Colonic mucosa (tissue), 4 donors: ENCODE results near the gene IL1RAPL2. TPM values are rescaled to one million over a fixed set of nuclear protein-coding genes. Genes with fewer than 3 reads are reported as not detected.

ENCODE experiments used
- DNase-seq: peaks from one replicate; pipeline ENCODE4 v3.0.0-alpha.2; 2020
- H3K27ac ChIP-seq: fragments of 200-600 bp; one replicate; pipeline ENCODE4 v1.8.0; 2021
- H3K27me3 ChIP-seq: fragments of 200-600 bp; one replicate; pipeline ENCODE4 v1.8.0; 2021
- H3K36me3 ChIP-seq: fragments of 200-600 bp; one replicate; pipeline ENCODE4 v1.8.0; 2021
- H3K4me1 ChIP-seq: fragments of 200-600 bp; one replicate; pipeline ENCODE4 v1.8.0; 2021; ENCODE audit warnings: mild to moderate bottlenecking
- H3K4me3 ChIP-seq: fragments of 200-600 bp; one replicate; pipeline ENCODE4 v1.8.0; 2021
- H3K9ac ChIP-seq, 2 donors: one replicate each; pipeline ENCODE4 v1.7.0; 2013; ENCODE audit warnings: control low read depth in 2 of 2, low read depth in 2 of 2, low read length in 2 of 2
- H3K9me3 ChIP-seq: fragments of 200-600 bp; one replicate; pipeline ENCODE4 v1.8.0; 2021
- intact Hi-C: fragments of 100-400 bp; cut with DNase I; formaldehyde crosslinking; loops from one replicate; pipeline ENCODE4 v1.14.1; 2022
- total RNA-seq, 2 donors: library from RNA; stranded (reverse); fragmentation: NEBNext Ultra II Directional in 1 of 2; extraction: Animal tissue kit (Norgen Biotek cat#: 25700) in 1 of 2; gene quantifications; one replicate each; pipeline ENCODE4 v1.2.1, GENCODE V29; 2021
- TF ChIP-seq, protein P1 (sequence below): fragments of 200-600 bp; IDR thresholded peaks from one replicate; pipeline ENCODE4 v1.8.0; 2022; ENCODE audit warnings: antibody characterized with exemption, mild to moderate bottlenecking
- donor health status: healthy.
- donor health status: DM: no; HTN: no; CAD: no.
- donor health status: DM: no; HTN: no; CAD: no.

The IL1RAPL2 gene
- total RNA-seq, 2 donors from 2014 or later, result not detected

DNA sequence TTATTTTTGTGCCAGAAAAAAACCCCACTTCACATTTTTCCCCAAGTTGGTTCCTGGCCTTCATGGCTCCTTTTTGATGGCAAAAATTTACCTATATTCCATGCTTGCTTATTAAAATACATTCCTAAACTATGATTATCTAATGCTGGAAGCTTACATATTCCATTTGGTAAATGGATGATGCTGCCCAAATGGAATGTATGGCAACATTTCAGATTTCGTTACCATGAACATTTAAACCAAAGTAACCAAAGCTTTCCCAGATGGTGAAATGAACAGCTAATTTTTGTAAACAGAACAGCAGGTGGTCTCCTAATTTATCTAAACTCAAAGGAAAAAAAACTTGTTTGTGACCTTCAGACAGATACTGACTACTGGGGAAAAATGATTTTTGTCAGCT lies 765.2 kb downstream of the IL1RAPL2 start:
- intact Hi-C loops, result no loop called here
- TF ChIP-seq, protein P1, sequence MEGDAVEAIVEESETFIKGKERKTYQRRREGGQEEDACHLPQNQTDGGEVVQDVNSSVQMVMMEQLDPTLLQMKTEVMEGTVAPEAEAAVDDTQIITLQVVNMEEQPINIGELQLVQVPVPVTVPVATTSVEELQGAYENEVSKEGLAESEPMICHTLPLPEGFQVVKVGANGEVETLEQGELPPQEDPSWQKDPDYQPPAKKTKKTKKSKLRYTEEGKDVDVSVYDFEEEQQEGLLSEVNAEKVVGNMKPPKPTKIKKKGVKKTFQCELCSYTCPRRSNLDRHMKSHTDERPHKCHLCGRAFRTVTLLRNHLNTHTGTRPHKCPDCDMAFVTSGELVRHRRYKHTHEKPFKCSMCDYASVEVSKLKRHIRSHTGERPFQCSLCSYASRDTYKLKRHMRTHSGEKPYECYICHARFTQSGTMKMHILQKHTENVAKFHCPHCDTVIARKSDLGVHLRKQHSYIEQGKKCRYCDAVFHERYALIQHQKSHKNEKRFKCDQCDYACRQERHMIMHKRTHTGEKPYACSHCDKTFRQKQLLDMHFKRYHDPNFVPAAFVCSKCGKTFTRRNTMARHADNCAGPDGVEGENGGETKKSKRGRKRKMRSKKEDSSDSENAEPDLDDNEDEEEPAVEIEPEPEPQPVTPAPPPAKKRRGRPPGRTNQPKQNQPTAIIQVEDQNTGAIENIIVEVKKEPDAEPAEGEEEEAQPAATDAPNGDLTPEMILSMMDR, result no peak

DNA sequence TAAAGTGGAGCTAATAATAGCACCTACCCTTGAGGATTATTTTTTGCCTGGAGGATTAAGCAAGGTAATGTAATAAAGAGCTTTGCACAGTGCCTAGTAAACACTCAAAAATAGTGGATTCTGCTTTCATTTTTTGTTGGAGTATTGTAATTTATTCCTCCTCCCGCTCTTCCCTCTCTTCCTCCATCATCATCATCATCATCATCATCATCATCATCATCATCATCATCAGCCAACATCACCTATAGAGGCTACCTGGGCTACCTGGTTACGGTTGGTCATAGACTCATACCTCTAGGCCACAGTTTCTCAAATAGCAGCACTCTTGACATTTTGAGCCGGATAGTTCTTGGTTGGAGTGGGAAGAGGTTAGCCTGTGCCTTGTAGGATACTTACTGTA lies 781.4 kb downstream of the IL1RAPL2 start:
- intact Hi-C loops, result no loop called here
- no peaks in the 10 kb centered on the region for H3K27me3 ChIP-seq
- no peak overlapping the region for H3K4me3 ChIP-seq
- H3K27ac ChIP-seq, result no peak overlapping the region
- DNase-seq, result no peak
- H3K4me1 ChIP-seq, result no peaks in the 10 kb centered on the region
- no peaks in the 10 kb centered on the region for H3K9me3 ChIP-seq
- TF ChIP-seq, protein P1, result no peak
- H3K9ac ChIP-seq, result no peak overlapping the region
- no peaks in the 10 kb centered on the region for H3K36me3 ChIP-seq

More for the DNA sequence above, 765.2 kb downstream of the IL1RAPL2 start:
- Histone ChIP-seq H3K4me1 (no peaks in the 10 kb centered on the region), H3K27me3 (no peaks in the 10 kb centered on the region), H3K4me3 (no peak overlapping the region), H3K27ac (no peak overlapping the region), H3K9ac (no peak overlapping the region), H3K36me3 (no peaks in the 10 kb centered on the region), H3K9me3 (no peaks in the 10 kb centered on the region)
- no peak for DNase-seq

DNA sequence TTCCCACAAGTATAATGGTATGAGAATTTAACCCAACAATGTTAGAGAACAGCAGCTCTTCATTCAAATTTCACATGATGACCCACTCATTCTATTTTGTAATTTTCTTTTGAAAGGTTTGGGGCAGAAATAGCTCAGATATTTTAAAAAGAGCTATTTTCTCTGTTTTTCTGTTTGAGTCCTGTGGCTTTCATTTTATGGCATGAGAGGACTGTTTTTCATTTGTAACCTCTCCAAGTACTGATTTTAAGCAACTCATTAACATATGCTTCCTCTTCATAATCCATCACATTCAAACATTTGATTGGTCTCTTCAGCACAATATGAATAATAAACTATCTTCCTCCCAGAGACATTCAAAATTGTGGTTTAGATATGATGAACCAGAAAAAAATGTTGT lies 783.5 kb downstream of the IL1RAPL2 start:
- H3K9ac ChIP-seq, result no peak overlapping the region
- intact Hi-C loops, result no loop called here
- no peaks in the 10 kb centered on the region for H3K27me3 ChIP-seq
- H3K4me1 ChIP-seq, result no peaks in the 10 kb centered on the region
- H3K27ac ChIP-seq, result no peak overlapping the region
- no peaks in the 10 kb centered on the region for H3K36me3 ChIP-seq
- DNase-seq, result no peak
- H3K4me3 ChIP-seq, result no peak overlapping the region
- no peaks in the 10 kb centered on the region for H3K9me3 ChIP-seq
- TF ChIP-seq, protein P1, result no peak

DNA sequence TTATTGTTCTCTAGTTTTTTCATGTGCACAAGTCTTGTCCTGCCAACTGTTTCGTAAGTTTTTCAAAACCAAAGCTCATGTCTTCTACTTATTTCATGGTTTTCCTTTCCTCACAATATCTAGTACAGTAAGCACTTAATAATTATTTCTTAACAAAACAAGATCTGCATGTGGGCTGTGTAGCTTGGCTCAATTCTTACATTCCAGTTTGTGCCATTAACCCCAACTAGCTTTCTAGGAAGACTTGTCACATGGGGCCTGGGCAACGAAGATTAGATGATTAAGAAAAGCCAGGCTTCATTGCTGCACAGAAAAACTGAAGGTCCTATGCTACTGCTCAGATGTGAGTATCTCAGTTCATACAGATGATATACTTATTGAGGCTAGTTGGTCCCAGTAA lies 809.8 kb downstream of the IL1RAPL2 start:
- H3K36me3 ChIP-seq, result no peaks in the 10 kb centered on the region
- H3K4me3 ChIP-seq, result no peak overlapping the region
- DNase-seq, result no peak
- H3K27ac ChIP-seq, result no peak overlapping the region
- no peaks in the 10 kb centered on the region for H3K27me3 ChIP-seq
- TF ChIP-seq, protein P1, result no peak
- no peak overlapping the region for H3K9ac ChIP-seq
- no peaks in the 10 kb centered on the region for H3K4me1 ChIP-seq
- intact Hi-C loops, result no loop called here
- H3K9me3 ChIP-seq, result no peaks in the 10 kb centered on the region

DNA sequence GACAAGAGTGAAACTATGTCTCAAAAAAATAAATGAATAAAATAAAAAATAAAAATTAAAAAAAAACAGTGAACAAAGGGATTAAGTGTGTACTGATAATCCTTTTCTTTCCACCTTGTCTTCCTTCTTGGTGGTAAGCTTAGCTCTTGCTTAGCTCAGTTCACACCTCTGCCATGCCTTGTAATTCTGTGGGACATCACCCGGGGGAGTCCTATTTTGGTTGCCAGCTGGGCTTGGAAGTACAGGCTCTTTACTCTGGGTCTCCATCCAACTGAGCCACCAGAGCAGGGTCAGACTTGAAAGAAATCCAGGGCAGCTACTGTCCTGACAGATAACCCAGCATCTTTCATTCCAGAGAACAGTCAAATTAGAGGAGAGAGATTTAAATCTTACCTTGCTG lies 858.7 kb downstream of the IL1RAPL2 start:
- H3K27ac ChIP-seq, result no peak overlapping the region
- DNase-seq, result no peak
- intact Hi-C loops, result no loop called here
- H3K27me3 ChIP-seq, result no peaks in the 10 kb centered on the region
- TF ChIP-seq, protein P1, result no peak
- no peak overlapping the region for H3K4me3 ChIP-seq
- H3K9me3 ChIP-seq, result no peaks in the 10 kb centered on the region
- H3K9ac ChIP-seq, result no peak overlapping the region
- H3K4me1 ChIP-seq, result no peaks in the 10 kb centered on the region
- no peaks in the 10 kb centered on the region for H3K36me3 ChIP-seq

DNA sequence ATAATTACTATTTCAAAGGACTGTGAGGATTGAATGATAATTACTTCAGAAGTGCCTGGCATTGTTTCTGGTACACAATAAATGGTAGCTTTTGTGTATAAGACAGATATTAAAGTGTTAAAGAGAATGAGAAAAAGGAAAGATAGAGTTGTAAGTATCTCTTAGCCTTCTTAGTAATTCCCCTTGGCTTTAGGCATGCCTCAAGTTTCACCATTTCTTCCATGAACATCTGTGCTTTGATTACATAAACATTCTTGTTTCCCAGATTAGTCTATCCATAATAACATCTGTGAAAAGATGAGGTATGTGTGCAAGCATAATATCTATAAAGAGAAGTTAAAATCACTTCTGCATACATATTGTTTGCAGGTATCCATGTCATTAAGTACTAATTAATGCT lies 885.4 kb downstream of the IL1RAPL2 start:
- Histone ChIP-seq H3K4me3 (no peak overlapping the region), H3K27ac (no peak overlapping the region), H3K27me3 (no peaks in the 10 kb centered on the region), H3K9me3 (no peaks in the 10 kb centered on the region), H3K36me3 (no peaks in the 10 kb centered on the region), H3K9ac (no peak overlapping the region), H3K4me1 (no peaks in the 10 kb centered on the region)
- intact Hi-C loops, result no loop called here
- DNase-seq, result no peak
- TF ChIP-seq, protein P1, result no peak
